ENCODE measurements around the gene RAMACL.

DNA sequence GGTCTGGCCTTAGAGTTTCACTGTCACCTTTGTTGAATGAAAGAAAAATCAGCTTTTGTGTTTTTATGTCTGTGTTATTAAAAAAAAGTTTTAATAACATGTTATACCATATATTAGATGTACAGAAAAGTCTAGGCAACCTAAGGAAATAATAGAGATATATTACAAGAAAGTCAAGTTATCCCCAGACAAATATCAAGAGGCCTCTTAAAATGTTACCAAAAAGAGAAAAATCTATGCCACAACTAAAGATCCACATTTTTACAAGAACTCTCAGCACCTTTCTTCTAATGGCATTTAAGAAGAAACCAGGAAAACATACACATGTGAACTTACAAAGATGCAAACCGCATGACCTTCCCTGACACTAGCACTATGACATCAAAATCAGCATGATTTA, 26.8 kb downstream of the RAMACL start:
- TF ChIP-seq CTCF (IDR thresholded peaks at IDR 0.05) (no peak), POLR2A (IDR thresholded peaks at IDR 0.05) (no peak)
